Ascending aorta (tissue), 2 donors: ENCODE data around the gene GMPPB. TPM values are rescaled to one million over a fixed set of nuclear protein-coding genes. Genes with fewer than 3 reads are reported as not detected.

Experiments
- DNase-seq, 2 donors: peaks; one replicate each; pipeline ENCODE4 v3.0.0-alpha.2; 2019; ENCODE audit warnings: low spot score in 2 of 2
- H3K27ac ChIP-seq, 2 donors: fragments of 200-600 bp; sonication (generic); one replicate each; pipeline ENCODE4 v1.5.1; 2016 to 2017; ENCODE audit warnings: mild to moderate bottlenecking in 1 of 2
- H3K27me3 ChIP-seq: fragments of 200-600 bp; sonication (generic); one replicate; pipeline ENCODE4 v1.5.1; 2017
- H3K36me3 ChIP-seq, 2 donors: fragments of 200-600 bp; sonication (generic); one replicate each; pipeline ENCODE4 v1.5.1; 2016
- H3K4me1 ChIP-seq, 2 donors: fragments of 200-600 bp; sonication (generic); one replicate each; pipeline ENCODE4 v1.5.1; 2016 to 2017; ENCODE audit warnings: mild to moderate bottlenecking in 1 of 2
- H3K4me3 ChIP-seq, 2 donors: fragments of 200-600 bp; sonication (generic); one replicate each; pipeline ENCODE4 v1.5.1; 2016 to 2017; ENCODE audit warnings: mild to moderate bottlenecking in 1 of 2
- H3K9me3 ChIP-seq, 2 donors: fragments of 200-600 bp; sonication (generic); one replicate each; pipeline ENCODE4 v1.5.1; 2016
- intact Hi-C: fragments of 100-400 bp; cut with DNase I; formaldehyde crosslinking; loops from one replicate; pipeline ENCODE4 v1.15.1; 2023
- total RNA-seq: library from RNA; depleted of rRNA; stranded (reverse); fragments of >200 nt; gene quantifications from one replicate; pipeline ENCODE4 v1.1.0, GENCODE V29; 2016
- TF ChIP-seq, protein P1 (sequence below), 3 experiments: fragments of 200-600 bp in 2 of 3; fragments of 450-650 bp in 1 of 3; sonication (generic) in 2 of 3; IDR thresholded peaks; one replicate each; pipeline ENCODE4 v1.5.1; 2016 to 2019; ENCODE audit warnings: antibody characterized with exemption in 3 of 3, mild to moderate bottlenecking in 1 of 3, moderate library complexity in 1 of 3

The GMPPB gene
- total RNA-seq, 1 donor from 2014 or later, result 16.4 TPM

DNA sequence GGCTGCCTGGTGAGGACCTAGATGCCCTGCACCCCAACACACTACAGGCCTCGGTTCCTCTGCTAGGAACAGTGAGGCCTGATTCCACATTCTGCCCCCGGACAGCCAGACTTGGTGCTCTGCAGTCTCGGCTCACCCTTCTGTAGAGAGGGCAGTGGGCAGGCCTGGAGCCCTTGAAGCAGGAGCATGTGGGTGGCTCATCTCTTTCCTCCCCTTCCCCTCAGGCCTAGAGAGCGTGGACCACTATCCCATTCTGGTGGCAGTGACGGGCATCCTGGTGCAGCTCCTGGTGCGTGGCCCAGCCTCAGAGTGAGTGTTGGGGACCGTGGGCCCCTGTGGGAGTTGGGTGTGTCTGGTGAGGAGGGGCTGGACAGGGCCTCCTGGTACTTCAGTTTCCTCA lies 7.6 kb downstream of the GMPPB start:
- H3K9me3 ChIP-seq, result no peaks in the 10 kb centered on the region
- no peak for DNase-seq
- H3K27me3 ChIP-seq, result no peaks in the 10 kb centered on the region
- H3K36me3 ChIP-seq, result peaks cover 7 to 37% of the 10 kb centered on the region in 2 donors
- H3K4me3 ChIP-seq, result no peak overlapping the region
- no peak overlapping the region for H3K27ac ChIP-seq
- intact Hi-C loops, result no loop called here
- peaks cover 6 to 7% of the 10 kb centered on the region in 2 donors for H3K4me1 ChIP-seq
- TF ChIP-seq, protein P1, sequence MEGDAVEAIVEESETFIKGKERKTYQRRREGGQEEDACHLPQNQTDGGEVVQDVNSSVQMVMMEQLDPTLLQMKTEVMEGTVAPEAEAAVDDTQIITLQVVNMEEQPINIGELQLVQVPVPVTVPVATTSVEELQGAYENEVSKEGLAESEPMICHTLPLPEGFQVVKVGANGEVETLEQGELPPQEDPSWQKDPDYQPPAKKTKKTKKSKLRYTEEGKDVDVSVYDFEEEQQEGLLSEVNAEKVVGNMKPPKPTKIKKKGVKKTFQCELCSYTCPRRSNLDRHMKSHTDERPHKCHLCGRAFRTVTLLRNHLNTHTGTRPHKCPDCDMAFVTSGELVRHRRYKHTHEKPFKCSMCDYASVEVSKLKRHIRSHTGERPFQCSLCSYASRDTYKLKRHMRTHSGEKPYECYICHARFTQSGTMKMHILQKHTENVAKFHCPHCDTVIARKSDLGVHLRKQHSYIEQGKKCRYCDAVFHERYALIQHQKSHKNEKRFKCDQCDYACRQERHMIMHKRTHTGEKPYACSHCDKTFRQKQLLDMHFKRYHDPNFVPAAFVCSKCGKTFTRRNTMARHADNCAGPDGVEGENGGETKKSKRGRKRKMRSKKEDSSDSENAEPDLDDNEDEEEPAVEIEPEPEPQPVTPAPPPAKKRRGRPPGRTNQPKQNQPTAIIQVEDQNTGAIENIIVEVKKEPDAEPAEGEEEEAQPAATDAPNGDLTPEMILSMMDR (IDR thresholded peaks at IDR 0.05), result no peak

DNA sequence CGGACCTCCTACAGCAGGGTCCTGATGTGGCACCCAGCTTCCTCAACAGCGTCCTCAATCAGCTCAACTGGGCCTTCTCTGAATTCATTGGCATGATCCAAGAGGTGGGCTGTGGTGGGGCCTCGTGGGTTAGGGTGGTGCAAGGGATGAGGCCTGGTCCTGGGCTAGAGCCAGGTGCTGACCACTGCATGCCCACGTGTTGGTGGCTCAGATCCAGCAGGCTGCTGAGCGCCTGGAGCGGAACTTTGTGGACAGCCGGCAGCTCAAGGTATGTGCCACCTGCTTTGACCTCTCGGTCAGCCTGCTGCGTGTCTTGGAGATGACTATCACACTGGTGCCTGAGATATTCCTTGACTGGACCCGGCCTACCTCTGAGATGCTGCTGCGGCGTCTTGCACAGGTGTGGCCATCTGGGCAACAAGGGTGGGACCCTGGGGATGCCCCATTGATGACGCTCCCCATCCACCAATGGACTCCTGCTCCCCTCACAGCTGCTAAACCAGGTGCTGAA lies 8.1 kb downstream of the GMPPB start:
- Histone ChIP-seq H3K27ac (no peak overlapping the region), H3K36me3 (peaks cover 7 to 32% of the 10 kb centered on the region in 2 donors), H3K4me1 (peaks cover 6 to 7% of the 10 kb centered on the region in 2 donors), H3K27me3 (no peaks in the 10 kb centered on the region), H3K9me3 (no peaks in the 10 kb centered on the region), H3K4me3 (no peak overlapping the region)
- DNase-seq, result no peak
- intact Hi-C loops, result no loop called here
- TF ChIP-seq, protein P1 (IDR thresholded peaks at IDR 0.05), result no peak

- intact Hi-C loops, result no loop called here
- H3K4me3 ChIP-seq, result no peak overlapping the region
- H3K27me3 ChIP-seq, result no peaks in the 10 kb centered on the region
- DNase-seq, result no peak
- H3K36me3 ChIP-seq, result peaks cover 7 to 29% of the 10 kb centered on the region in 2 donors
- TF ChIP-seq, protein P1 (IDR thresholded peaks at IDR 0.05), result no peak
- peaks cover 6 to 7% of the 10 kb centered on the region in 2 donors for H3K4me1 ChIP-seq
- H3K27ac ChIP-seq, result no peak overlapping the region
- H3K9me3 ChIP-seq, result no peaks in the 10 kb centered on the region
Observed at GRCh38 chr3:49714728-49715550, 8.8 kb downstream of the GMPPB start.

DNA sequence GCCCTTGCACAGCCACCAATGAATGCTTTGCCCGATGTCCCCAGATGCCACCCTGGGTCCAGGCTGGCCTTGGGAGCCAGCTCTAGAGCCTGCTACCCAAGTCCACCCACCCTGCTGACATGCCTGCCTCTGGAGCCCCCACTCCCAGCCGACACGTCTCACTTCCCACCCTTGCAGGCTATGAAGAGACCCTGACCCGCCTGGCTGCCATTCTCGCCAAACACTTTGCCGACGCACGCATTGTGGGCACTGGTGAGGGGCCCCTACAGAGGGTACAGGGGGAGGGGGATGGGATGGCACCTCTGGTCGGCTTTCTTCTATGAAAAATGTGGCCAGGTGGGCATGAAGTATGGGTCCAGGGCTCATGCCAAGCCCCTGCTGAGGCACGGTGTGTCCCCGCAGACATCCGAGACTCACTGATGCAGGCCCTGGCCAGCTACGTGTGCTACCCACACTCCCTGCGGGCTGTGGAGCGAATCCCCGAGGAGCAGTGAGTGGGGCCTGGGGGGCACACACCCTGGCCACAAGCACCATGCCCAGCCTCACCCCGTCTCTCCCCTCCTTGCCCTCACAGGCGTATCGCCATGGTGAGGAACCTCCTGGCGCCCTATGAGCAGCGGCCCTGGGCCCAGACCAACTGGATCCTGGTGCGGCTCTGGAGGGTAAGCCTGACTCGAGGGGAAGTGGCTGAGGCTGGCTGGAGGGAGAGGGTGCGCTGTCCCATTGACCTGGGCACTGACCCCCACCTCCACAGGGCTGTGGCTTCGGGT lies 10.2 kb downstream of the GMPPB start:
- Histone ChIP-seq H3K4me3 (no peak overlapping the region), H3K27ac (no peak overlapping the region), H3K36me3 (peaks cover 7 to 29% of the 10 kb centered on the region in 2 donors), H3K4me1 (peaks cover 0 to under 1% of the 10 kb centered on the region in 2 donors), H3K9me3 (no peaks in the 10 kb centered on the region), H3K27me3 (no peaks in the 10 kb centered on the region)
- TF ChIP-seq, protein P1 (IDR thresholded peaks at IDR 0.05), result no peak
- no peak for DNase-seq
- intact Hi-C loops, result no loop called here

DNA sequence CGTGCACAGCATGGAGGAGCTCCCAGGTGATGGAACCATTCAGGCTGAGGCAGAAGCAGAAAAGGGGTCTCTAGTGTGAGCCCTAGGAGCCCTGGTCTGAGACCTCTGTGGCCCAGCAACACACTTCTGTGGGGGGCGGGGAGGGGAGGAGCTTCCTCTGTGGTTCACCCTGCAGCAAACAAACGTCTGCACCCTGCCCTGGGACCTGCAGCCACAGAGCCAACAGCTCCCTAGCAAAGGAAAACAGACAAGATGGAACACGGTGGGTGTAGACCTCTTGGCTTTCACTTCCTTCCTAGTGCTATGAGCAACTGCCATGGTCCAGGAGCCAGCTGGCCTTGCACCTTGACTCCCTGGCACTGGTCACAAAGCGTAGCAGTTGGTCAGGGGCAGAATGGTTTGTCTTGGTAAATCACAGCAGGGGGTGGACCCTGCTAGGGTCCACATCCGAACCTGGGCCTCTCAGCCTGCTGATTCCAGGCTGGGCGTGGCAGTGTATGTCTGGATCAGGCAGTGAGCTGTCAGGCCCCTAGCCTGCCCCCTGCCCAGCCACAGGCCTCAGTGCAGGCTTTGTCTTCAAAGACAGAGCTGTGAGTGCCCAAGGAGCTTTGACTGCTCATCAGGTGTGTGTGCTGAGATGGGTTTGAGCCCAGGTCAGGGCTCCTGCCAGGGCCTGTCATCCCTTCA lies 11.0 kb downstream of the GMPPB start:
- Histone ChIP-seq H3K36me3 (peaks cover 7 to 29% of the 10 kb centered on the region in 2 donors), H3K4me3 (no peak overlapping the region), H3K4me1 (no peaks in the 10 kb centered on the region), H3K9me3 (no peaks in the 10 kb centered on the region), H3K27ac (no peak overlapping the region), H3K27me3 (no peaks in the 10 kb centered on the region)
- DNase-seq, result no peak
- TF ChIP-seq, protein P1 (IDR thresholded peaks at IDR 0.05), result no peak
- intact Hi-C loops, result no loop called here
